Pancreas (tissue), 10 donors: ENCODE data around the gene CDC37. TPM values are rescaled to one million over a fixed set of nuclear protein-coding genes. Genes with fewer than 3 reads are reported as not detected.
A peak's percentile ranks its signal among the peaks of the same experiment; 100 is the strongest.
"Not testable (repeated sequence)": the region's sequence is repeated elsewhere in the genome, so short reads cannot be mapped to it uniquely, and the experiment has no call there.

Experiments
- ATAC-seq, 4 donors: fragments of 200-7000 bp; cut with Tn5 transposase; one replicate each; pipeline versions ENCODE4 v1.8.0 to v1.9.1; 2020; ENCODE audit warnings: mild to moderate bottlenecking in 4 of 4, moderate library complexity in 4 of 4
- DNase-seq, 6 donors: peaks; one replicate each; pipeline ENCODE4 v3.0.0-alpha.2; 2020
- FAIRE-seq: peaks from 2 replicates; lab custom pipeline; 2012; peaks lifted over from hg19 to GRCh38; lab: Jason Lieb, UNC
- H3K27ac ChIP-seq, 4 donors: fragments of 200-600 bp; sonication (generic); 1 replicate in 3 of 4; 2 replicates in 1 of 4; pipeline versions ENCODE4 v1.5.0 to v1.8.0; 2020
- H3K27me3 ChIP-seq, 4 donors: fragments of 200-600 bp; one replicate each; pipeline ENCODE4 v1.8.0; 2021
- H3K36me3 ChIP-seq, 3 donors: fragments of 200-600 bp; sonication (generic) in 1 of 3; one replicate each; pipeline versions ENCODE4 v1.5.0 to v1.8.0; 2020 to 2021
- H3K4me1 ChIP-seq, 3 donors: fragments of 200-600 bp; one replicate each; pipeline ENCODE4 v1.8.0; 2021
- H3K4me3 ChIP-seq, 4 donors: fragments of 200-600 bp; sonication (generic) in 2 of 4; one replicate each; pipeline versions ENCODE4 v1.5.0 to v1.8.0; 2020 to 2021
- H3K9me3 ChIP-seq, 4 donors: fragments of 200-600 bp; one replicate each; pipeline ENCODE4 v1.8.0; 2021
- WGBS, 2 donors: extraction: QIAGEN DNeasy Blood & Tissue Kit; methylation state at CpG; one replicate each; pipeline ENCODE4 v1.1.7; 2013; 5-methylcytosine and 5-hydroxymethylcytosine counted together
- intact Hi-C, 3 donors: fragments of 100-400 bp; cut with DNase I; formaldehyde crosslinking; loops; one replicate each; pipeline versions ENCODE4 v1.11.1 to v1.14.2; 2022
- polyA plus RNA-seq, 2 donors: library from polyadenylated mRNA; stranded (reverse); fragments of 200-250 nt; gene quantifications; one replicate each; pipeline ENCODE4 v1.2.3, GENCODE V29; 2013
- total RNA-seq, 6 donors: library from RNA; stranded (reverse); fragmentation: NEBNext Ultra II Directional in 4 of 6; extraction: Animal tissue kit (Norgen Biotek cat#: 25700) in 4 of 6; gene quantifications; one replicate each; pipeline versions ENCODE4 v1.2.1 to v1.2.4, GENCODE V29; 2021 to 2023
- TF ChIP-seq, protein P1 (sequence below), 4 donors: fragments of 200-600 bp; sonication (generic) in 3 of 4; IDR thresholded peaks; one replicate each; pipeline versions ENCODE4 v1.5.0 to v1.8.0; 2021; ENCODE audit warnings: antibody characterized with exemption in 4 of 4
- donor health status: healthy with polysubstance abuse.
- donor health status: DM: no; HTN: no; CAD: no; lungs with moderate emphysema.
- donor health status: DM: no; HTN: no; CAD: no.
- donor health status: control.
- donor health status: control.
- donor health status: Bipolar disorder and iron deficiency.
- donor health status: DM: yes; HTN: yes; CAD: no.
- donor health status: DM: no; HTN: no; CAD: no.
- donor health status: DM: no; HTN: no; CAD: no.
- donor health status: DM: yes; HTN: yes; CAD: no.

The CDC37 gene
- total and polyA plus RNA-seq, 8 donors, result 41.3 to 266 (median 55.2) TPM

DNA sequence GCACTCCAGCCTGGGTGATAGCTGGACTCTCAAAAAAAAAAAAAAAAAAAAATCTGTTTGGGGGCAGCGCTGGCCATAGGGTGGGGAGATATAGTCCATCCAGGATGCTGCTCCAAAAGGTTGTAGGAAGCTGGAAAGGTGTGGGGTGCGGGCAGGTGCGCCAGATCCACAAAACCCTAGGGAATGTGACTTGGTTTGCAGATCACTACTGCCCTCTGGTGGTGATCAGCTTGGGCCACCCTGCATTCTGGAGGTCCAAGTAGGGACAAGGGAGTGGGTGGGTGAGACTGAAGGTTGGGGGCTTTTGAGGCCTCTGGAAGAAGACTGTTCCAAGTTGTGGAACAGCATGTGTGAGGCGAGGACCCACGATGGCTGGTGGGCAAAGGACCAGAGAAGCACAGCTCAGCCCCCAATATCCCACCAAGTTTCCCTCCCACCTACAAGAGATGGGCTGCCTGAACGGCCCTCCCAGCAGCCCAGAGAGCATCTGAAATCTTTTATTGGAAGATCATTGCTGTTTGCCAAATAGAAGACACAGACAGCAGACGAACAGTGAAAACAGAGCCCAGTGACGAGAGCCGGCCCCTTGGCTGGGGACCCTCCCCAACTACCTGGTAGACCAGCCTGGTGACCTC, 12.6 kb downstream of the CDC37 start:
- no peaks in the 10 kb centered on the region for H3K9me3 ChIP-seq
- peak; percentile 67 to 84 (median 82) for ATAC-seq
- no peak for FAIRE-seq
- TF ChIP-seq, protein P1, sequence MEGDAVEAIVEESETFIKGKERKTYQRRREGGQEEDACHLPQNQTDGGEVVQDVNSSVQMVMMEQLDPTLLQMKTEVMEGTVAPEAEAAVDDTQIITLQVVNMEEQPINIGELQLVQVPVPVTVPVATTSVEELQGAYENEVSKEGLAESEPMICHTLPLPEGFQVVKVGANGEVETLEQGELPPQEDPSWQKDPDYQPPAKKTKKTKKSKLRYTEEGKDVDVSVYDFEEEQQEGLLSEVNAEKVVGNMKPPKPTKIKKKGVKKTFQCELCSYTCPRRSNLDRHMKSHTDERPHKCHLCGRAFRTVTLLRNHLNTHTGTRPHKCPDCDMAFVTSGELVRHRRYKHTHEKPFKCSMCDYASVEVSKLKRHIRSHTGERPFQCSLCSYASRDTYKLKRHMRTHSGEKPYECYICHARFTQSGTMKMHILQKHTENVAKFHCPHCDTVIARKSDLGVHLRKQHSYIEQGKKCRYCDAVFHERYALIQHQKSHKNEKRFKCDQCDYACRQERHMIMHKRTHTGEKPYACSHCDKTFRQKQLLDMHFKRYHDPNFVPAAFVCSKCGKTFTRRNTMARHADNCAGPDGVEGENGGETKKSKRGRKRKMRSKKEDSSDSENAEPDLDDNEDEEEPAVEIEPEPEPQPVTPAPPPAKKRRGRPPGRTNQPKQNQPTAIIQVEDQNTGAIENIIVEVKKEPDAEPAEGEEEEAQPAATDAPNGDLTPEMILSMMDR (IDR thresholded peaks at IDR 0.05), result peak; percentile 51 to 77 (median 74)
- no peak overlapping the region for H3K27ac ChIP-seq
- peaks cover 7 to 37% (median 12%) of the 10 kb centered on the region in 3 donors for H3K36me3 ChIP-seq
- H3K27me3 ChIP-seq, result no peaks in the 10 kb centered on the region
- WGBS, 2 donors, result 42 to 58% methylated on average over 8 to 9 of the region's 9 CpGs
- DNase-seq, result peak; percentile 59 to 81 (median 73)
- intact Hi-C loops, result loop anchor here (10.0 kb wide), 2 partner anchors 116 to 456 kb away; partner anchors contain the start of genes OLFM2 (in 2 of the 3) and ICAM1 (in 1 of the 3)
- no peak overlapping the region for H3K4me3 ChIP-seq
- H3K4me1 ChIP-seq, result no peaks in the 10 kb centered on the region

DNA sequence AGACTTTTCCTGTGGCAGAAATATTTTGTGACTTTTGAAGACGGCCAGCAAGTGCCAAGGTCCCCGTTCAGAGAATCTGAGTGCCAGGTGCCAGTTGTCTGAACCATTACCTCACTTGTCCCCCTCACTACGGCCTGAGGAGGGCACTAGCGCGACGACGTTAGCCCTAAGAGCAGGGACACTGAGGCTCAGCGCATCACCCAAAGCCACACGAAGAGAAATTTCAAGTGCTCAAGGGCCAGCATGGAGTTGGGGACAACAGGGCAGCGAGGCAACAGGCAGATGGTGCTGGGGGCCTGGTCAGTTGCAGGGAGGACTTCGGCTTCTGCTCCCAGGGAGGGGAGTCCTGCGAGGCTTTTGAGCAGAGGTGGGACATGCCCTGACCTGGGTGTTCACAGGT, 13.5 kb downstream of the CDC37 start:
- Histone ChIP-seq H3K36me3 (peaks cover 4 to 31% (median 7%) of the 10 kb centered on the region in 3 donors), H3K27me3 (no peaks in the 10 kb centered on the region), H3K9me3 (no peaks in the 10 kb centered on the region), H3K4me3 (no peak overlapping the region), H3K4me1 (no peaks in the 10 kb centered on the region), H3K27ac (no peak overlapping the region)
- DNase-seq, result no peak
- ATAC-seq, result peak in 3 of 4 donors; percentile 29 to 31 (median 30)
- TF ChIP-seq, protein P1 (IDR thresholded peaks at IDR 0.05), result no peak
- WGBS, 2 donors, result 36 to 41% methylated on average over 12 of the region's 12 CpGs
- intact Hi-C loops, result loop anchor here (2.0 to 10.0 kb wide), 4 partner anchors 115 to 455 kb away; partner anchors contain the start of genes ICAM1 (in 2 of the 3) and OLFM2 (in 2 of the 3)
- FAIRE-seq, result no peak

DNA sequence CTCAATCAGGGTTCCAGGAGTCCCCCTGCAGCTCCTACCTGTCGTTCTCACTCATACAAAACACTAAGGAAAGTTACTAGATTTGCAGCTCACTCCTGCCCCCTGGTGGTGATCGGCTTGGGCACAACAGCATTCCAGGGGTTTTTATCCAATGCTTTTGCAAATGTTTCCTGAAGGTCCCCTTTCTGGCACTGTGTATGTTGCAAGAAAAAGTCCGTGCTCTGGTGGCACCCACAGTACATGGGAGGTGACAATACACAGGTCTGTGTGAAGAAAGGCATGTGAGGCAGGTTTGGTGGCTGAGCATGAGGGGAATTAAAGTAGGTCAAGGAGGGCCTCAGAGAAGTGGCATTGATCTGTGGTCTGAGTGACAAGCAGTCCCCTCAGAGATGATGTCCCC, 14.4 kb downstream of the CDC37 start:
- Histone ChIP-seq H3K27me3 (no peaks in the 10 kb centered on the region), H3K27ac (no peak overlapping the region), H3K36me3 (peaks cover 1 to 27% (median 7%) of the 10 kb centered on the region in 3 donors), H3K9me3 (no peaks in the 10 kb centered on the region), H3K4me1 (no peaks in the 10 kb centered on the region), H3K4me3 (no peak overlapping the region)
- no peak for FAIRE-seq
- intact Hi-C loops, result loop anchor here in 2 of 3 donors (2.0 to 5.0 kb wide), 2 partner anchors 117 to 120 kb away; partner anchors contain the start of gene ICAM1 (in 1 of the 2)
- 0% methylated on average over 3 of the region's 3 CpGs for WGBS, 2 donors
- DNase-seq, result peak; percentile 72 to 98 (median 88)
- ATAC-seq, result peak; percentile 67 to 87 (median 84)
- TF ChIP-seq, protein P1 (IDR thresholded peaks at IDR 0.05), result peak; percentile 84 to 92 (median 90)

- TF ChIP-seq, protein P1 (IDR thresholded peaks at IDR 0.05), result no peak
- Histone ChIP-seq H3K4me3 (no peak overlapping the region), H3K9me3 (no peaks in the 10 kb centered on the region), H3K27ac (no peak overlapping the region), H3K27me3 (no peaks in the 10 kb centered on the region), H3K36me3 (no peaks in the 10 kb centered on the region), H3K4me1 (peaks cover 0 to 2% (median under 1%) of the 10 kb centered on the region in 3 donors)
- intact Hi-C loops, result no loop called here
- DNase-seq (no peak), ATAC-seq (no peak), FAIRE-seq (no peak)
- WGBS, 2 donors, result 78 to 80% methylated on average over 9 of the region's 9 CpGs
Measured at GRCh38 chr19:10384580-10384979, 18.8 kb downstream of the CDC37 start.

GRCh38 chr19:10383223-10383499, 20.2 kb downstream of the CDC37 start:
- FAIRE-seq, H3K27me3 ChIP-seq, H3K9me3 ChIP-seq, H3K4me1 ChIP-seq, intact Hi-C loops, DNase-seq, ATAC-seq, H3K4me3 ChIP-seq, H3K36me3 ChIP-seq, H3K27ac ChIP-seq: not testable (repeated sequence)
- 69 to 88% methylated on average over 8 of the region's 8 CpGs for WGBS, 2 donors
